Glomerular endothelial cell (primary cell): ENCODE measurements around the gene STARD5. TPM values are rescaled to one million over a fixed set of nuclear protein-coding genes. Genes with fewer than 3 reads are reported as not detected.
"Not testable (repeated sequence)": the region's sequence is repeated elsewhere in the genome, so short reads cannot be mapped to it uniquely, and the experiment has no call there.

ENCODE experiments used
- DNase-seq: peaks from one replicate; pipeline ENCODE4 v3.0.0-alpha.2; 2011; ENCODE audit warnings: low read depth, low spot score; ENCODE audit errors: extremely low read depth
- total RNA-seq: library from RNA; depleted of rRNA; stranded (reverse); fragments of >200 nt; gene quantifications from 2 replicates; pipeline ENCODE4 v1.2.3, GENCODE V29; 2015

Gene STARD5
- total RNA-seq, 1 donor from 2014 or later: 1.4 TPM

- DNase-seq: no peak
Observed at GRCh38 chr15:81338170-81339007, 14.4 kb upstream of the STARD5 start.

DNA sequence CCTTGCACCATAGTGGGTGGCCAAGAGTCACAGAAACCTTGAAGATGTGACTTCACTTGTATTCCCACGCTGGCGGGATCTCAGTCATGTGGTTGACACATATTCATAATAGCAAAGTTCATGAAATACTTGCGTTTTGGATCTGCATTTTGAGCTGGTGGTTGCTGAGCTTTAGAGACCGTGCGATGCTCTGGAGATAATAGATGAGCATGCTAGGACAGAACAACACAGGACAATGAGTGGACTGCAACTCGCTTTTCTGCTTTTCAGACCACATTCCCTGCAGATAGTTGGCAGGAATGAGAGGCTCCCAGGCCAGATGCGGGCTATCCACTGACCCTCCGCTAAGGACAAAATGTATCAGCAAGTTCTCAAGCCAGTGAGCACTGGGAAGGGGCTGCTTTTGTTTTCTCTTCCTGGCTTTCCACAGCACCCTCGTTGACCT lies 13.8 kb upstream of the STARD5 start:
- no peak for DNase-seq

DNA sequence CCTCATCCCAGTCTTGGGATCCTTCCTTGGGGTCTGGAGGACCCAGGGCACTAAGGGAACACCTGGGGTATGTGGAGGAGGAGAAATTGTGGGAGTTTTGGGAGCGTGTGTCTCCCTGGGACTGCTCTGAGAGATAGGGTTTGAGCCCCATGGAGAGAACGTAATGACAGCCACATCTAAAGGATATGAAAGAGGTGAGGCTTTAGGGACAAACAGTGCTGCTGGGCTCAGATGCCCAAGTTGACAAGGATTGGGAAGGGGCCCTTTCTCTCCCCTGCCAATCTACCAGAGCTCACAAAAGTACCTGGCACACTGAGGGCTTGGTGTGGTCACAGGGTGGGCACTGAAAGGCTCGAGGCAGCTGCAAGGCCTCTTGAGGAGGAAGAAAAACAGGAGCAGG lies 13.3 kb upstream of the STARD5 start:
- no peak for DNase-seq

- no peak for DNase-seq
Observed at GRCh38 chr15:81336568-81336967, 12.6 kb upstream of the STARD5 start.

- DNase-seq: no peak
Observed at GRCh38 chr15:81335631-81336030, 11.7 kb upstream of the STARD5 start.

- DNase-seq: no peak
Observed at GRCh38 chr15:81334768-81335435, 11.0 kb upstream of the STARD5 start.

DNA sequence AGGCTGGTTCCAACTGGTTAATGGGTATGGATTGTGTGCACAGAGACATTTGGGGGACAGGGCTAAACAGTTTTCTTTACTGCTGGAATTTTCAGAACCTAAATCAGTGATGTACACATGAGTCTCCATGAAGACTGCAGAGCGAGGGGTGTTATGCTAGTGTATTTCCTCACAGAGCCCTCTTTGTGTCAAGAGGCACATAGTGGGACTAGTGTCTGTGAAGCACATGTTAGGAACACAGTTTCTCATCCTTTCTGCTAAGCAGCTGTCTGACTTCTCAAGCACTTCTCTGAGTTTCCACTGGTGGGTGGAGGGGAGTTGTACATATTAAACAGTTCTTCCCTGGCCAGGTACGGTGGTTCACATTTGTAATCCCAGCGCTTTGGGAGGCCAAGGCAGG lies 9.4 kb upstream of the STARD5 start:
- DNase-seq: no peak

DNA sequence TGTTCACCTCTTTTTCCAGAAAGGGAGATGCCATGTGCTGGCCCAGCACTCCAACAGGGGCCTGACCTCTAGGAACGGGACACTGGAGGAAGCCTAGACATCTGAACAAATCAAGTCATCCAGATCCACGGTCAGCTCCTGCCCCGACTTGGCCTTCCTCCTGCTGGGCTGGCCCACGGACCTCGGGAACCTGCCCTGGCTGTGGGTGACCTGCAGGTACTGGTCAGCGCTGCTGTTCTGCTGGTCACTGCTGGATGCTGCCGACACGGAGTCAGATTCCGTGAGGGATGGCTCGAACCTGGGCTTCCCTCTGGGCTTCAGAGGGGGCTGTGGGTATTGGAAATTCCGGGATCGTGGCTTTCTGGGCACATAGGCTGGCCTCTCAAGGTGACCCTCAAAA lies 8.4 kb upstream of the STARD5 start:
- DNase-seq: no peak

GRCh38 chr15:81331600-81331999 lies 7.7 kb upstream of the STARD5 start:
- no peak for DNase-seq

GRCh38 chr15:81331141-81331540 lies 7.2 kb upstream of the STARD5 start:
- DNase-seq: not testable (repeated sequence)

- no peak for DNase-seq
Observed at GRCh38 chr15:81330366-81331090, 6.6 kb upstream of the STARD5 start.

DNA sequence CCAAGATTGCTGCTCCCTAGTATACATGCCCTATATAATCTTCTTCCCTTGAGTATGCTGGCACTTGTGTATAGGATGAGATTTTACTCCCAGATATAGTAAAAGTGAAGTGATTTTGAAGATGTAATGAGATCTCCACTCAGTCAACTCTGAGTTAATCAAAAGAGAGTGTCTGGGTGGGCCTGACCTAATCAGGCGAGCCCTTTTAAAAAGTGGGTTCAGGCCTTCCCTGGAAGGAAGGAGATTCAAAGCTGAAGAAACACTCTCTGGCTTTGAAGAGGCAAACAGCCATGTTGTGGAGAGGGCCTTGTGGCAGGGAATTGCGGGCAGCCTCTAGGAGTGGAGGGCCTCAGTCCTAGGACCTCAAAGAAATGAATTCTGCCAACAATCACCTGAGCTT lies 5.5 kb upstream of the STARD5 start:
- no peak for DNase-seq

- DNase-seq: no peak
Observed at GRCh38 chr15:81327516-81327915, 3.6 kb upstream of the STARD5 start.

- no peak for DNase-seq
Observed at GRCh38 chr15:81326466-81327212, 2.7 kb upstream of the STARD5 start.

DNA sequence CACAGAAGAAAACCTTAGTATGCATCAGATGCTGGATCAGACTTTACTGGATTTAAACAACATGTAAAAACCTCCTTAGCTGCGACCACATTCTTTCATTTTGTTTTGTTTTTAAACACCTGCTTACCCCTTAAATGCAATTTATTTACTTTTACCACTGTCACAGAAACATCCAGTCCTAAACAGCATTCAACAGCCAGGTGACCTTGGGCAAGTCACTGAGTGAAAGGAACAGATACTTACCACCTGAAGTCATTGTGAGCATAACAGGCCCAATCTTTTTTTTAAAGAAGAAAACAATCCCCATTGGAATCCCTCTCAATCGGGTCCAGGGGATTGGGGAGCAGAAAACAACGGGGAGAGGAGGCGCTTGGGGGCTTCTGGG lies 390 bp downstream of the STARD5 start:
- DNase-seq: no peak

DNA sequence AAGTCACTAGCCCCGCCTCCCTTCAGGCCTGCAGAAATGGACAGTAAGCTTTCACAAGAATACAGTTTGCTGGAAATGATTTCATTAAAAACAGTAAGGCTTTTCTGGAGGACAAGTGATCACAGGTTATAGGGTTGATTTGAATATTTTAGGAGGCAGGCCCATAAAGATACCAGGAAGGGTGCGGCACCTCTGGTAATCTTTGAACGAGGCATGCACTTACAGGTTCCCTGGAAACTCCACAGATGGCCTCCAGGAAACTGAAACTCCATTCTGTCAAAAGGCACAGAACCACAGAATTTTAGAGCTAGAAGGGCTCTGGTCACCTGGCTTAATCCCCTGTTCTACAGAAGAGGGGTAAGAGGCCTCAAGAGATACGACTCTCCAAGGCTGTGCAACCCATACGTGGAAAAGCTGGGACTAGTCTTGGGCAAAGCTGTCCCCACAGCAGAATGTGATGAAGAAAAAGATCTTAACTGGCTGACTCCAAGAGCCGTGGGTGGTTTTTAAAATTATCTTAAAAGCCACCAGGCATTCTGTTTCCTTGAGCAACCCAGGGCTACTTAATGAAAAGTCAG lies 1.2 kb downstream of the STARD5 start:
- DNase-seq: no peak

DNA sequence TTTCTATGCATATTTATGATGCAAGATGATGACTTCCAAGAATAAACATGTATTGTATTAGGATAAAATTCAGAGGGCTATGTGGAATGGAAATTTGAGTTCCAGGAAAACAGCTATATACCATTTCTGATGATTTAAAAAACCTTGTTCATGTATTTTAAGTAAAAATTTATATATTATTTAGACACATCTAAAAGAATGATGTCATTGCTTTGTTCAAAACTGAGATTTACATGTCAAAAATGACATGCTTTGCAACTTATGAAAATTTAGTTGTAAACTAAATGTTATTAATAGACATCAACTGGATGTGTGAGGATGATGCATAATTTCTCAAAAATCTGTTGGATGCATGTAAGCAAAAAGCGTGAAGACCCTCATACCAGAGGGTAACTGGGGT lies 2.3 kb downstream of the STARD5 start:
- no peak for DNase-seq

GRCh38 chr15:81317642-81318017 lies 6.3 kb downstream of the STARD5 start:
- no peak for DNase-seq

- DNase-seq: no peak
Observed at GRCh38 chr15:81316267-81316666, 7.7 kb downstream of the STARD5 start.

DNA sequence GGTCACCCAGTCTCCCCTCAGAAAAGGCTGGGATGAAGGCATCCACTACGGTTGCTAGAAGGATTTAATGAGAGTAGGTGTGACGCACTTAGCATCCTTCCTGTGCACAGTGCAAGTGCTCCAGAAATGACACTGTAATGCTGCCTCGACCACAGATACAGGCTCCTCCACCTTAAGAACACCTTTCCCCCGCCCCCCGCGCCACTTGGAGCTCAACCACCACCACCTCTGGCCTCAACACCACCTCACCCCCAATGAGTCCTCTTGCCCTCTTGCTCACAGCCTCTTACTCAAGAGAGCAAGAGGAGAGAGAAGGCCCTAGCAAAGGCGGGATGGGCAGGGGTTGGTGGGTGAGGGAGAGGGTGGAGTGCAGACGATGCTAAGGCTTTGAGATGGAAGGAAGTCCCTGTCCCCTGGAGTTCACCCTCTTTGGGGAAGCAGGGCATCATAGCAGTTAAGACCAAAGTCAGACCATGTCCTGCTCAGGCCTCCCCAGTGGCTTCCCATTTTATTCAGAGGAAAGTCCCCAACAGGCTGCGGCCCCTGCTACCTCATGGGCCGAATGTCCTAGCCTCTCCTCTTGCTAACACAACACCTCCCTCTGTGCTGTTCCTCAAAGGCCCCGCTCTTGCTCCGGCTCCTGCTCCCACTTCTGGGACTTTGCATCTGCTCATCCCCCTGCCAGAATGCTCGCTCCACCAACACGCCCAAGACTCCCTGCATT lies 8.3 kb downstream of the STARD5 start:
- no peak for DNase-seq
